ENCODE data around the gene SGCA.

The SGCA gene

DNA sequence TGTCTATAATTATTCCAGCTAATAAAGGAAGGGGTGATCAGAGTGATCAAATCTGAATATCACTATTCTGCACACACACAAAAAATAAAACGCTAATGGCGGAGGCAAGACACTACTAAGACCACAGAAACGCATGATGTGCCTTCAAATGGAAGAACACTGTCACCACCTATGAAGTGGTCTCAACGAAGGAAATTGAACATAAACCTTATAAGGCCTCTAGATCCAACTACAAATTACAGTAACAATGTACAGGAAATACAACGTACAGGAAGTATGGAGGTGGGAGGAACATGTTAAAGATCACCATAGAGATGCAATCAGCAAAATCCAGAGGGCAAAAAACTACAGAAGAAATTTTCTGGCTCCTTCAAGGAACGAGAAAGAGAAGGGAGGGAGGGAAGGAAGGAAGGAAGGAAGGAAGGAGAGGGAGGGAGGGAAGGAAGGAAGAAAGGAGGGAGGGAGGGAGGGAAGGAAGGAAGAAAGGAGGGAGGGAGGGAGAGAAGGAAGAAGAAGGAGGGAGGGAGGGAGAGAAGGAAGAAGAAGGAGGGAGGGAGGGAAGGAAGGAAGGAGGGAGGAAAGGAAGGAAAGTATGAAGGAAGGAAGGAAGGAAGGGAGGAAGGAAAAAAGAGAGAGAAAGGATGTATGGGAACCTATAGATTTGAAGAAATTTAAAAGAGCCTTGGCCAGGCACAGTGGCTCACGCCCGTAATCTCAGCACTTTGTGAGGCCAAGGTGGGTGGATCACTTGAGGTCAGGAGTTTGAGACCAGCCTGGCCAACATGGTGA is 3.1 kb upstream of the SGCA start:
- Histone ChIP-seq H3K4me2 (no peak overlapping the region), H4K20me1 (ENCODE audit: insufficient read depth) (no peaks in the 10 kb centered on the region), H2AFZ (ENCODE audit: low read depth) (no peak overlapping the region), H3K4me1 (ENCODE audit: low read depth, poor library complexity, severe bottlenecking) (peaks cover 24% of the 10 kb centered on the region), H3K79me2 (ENCODE audit: insufficient read depth, low read depth) (no peaks in the 10 kb centered on the region), H3K27ac (no peak overlapping the region), H3K9ac (no peak overlapping the region), H3K4me3 (IDR thresholded peaks at IDR 0.05; ENCODE audit: insufficient read depth, low read depth, low read length) (no peak overlapping the region), H3K36me3 (ENCODE audit: insufficient read depth) (no peaks in the 10 kb centered on the region), H3K27me3 (ENCODE audit: insufficient read depth, low read depth) (no peaks in the 10 kb centered on the region)
- TF ChIP-seq, protein P1, sequence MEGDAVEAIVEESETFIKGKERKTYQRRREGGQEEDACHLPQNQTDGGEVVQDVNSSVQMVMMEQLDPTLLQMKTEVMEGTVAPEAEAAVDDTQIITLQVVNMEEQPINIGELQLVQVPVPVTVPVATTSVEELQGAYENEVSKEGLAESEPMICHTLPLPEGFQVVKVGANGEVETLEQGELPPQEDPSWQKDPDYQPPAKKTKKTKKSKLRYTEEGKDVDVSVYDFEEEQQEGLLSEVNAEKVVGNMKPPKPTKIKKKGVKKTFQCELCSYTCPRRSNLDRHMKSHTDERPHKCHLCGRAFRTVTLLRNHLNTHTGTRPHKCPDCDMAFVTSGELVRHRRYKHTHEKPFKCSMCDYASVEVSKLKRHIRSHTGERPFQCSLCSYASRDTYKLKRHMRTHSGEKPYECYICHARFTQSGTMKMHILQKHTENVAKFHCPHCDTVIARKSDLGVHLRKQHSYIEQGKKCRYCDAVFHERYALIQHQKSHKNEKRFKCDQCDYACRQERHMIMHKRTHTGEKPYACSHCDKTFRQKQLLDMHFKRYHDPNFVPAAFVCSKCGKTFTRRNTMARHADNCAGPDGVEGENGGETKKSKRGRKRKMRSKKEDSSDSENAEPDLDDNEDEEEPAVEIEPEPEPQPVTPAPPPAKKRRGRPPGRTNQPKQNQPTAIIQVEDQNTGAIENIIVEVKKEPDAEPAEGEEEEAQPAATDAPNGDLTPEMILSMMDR (conservative IDR thresholded peaks at IDR 0.05; ENCODE audit: low read depth, low read length), result no peak

DNA sequence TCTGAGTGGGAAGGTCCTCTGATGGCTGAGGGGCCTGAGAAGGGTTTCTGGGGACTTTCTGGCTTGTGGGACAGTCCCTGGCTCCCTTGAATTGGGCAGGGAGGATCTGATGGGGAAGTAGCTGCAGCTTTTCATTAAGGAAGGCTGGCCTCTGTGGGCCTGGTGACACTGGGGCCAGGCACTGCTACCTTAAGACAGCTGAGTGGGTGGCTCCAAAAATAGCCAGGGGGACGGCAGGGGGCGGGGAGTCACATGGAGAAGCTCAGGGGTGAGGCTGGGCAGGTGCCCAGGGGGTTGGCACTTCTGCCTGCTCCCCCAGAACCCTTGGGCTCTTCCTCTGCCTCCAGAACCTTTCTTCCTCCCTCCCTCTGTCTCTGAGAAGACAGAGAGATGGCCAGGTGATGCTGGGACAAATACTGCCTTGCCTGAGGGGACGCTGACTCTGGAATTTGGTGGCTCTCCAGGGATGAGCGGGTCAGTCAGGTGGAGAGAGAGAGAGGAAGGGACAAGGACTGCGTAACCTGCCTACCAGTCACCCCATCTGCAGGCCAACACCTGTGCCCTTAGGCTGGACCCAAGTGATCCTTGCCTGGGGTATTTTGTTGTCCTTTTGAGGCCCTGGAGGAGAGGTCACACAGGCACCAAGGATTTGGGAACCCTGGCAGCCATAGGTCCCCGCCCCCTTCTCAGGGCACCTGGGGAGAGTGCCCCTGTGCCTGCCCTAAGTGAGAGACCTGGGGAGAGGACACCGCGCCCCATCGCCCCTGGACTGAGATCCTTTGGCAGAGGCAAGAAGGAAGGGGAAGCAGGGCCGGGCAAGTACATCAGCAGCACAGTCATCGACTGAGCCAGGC is 1.7 kb upstream of the SGCA start:
- H3K4me3 ChIP-seq (IDR thresholded peaks at IDR 0.05; ENCODE audit: insufficient read depth, low read depth, low read length), result no peak overlapping the region
- no peaks in the 10 kb centered on the region for H3K36me3 ChIP-seq (ENCODE audit: insufficient read depth)
- H3K9ac ChIP-seq, result no peak overlapping the region
- no peaks in the 10 kb centered on the region for H4K20me1 ChIP-seq (ENCODE audit: insufficient read depth)
- H3K27ac ChIP-seq, result no peak overlapping the region
- H3K4me1 ChIP-seq (ENCODE audit: low read depth, poor library complexity, severe bottlenecking), result peaks cover 29% of the 10 kb centered on the region
- no peak overlapping the region for H2AFZ ChIP-seq (ENCODE audit: low read depth)
- no peaks in the 10 kb centered on the region for H3K27me3 ChIP-seq (ENCODE audit: insufficient read depth, low read depth)
- no peak overlapping the region; the same call in 1 of the 2 replicates for H3K4me2 ChIP-seq
- TF ChIP-seq, protein P1 (conservative IDR thresholded peaks at IDR 0.05; ENCODE audit: low read depth, low read length), result no peak
- H3K79me2 ChIP-seq (ENCODE audit: insufficient read depth, low read depth), result no peaks in the 10 kb centered on the region

DNA sequence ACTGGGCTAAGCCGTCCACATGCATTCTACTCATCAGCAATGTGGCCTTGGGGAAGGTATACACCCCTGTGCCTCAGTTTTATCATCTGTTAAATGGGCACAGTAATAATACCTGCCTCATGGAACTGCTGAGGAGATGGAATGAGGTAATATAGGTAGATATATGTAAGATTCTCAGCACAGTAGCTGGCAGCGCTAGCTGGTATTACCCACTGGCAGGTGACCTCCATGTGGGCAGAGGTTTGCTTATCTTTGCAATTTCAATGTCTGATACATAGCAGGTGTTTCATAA is 1.2 kb upstream of the SGCA start:
- Histone ChIP-seq H2AFZ (ENCODE audit: low read depth) (no peak overlapping the region), H3K27ac (no peak overlapping the region), H3K4me2 (no peak overlapping the region), H3K4me1 (ENCODE audit: low read depth, poor library complexity, severe bottlenecking) (peaks cover 35% of the 10 kb centered on the region), H3K4me3 (IDR thresholded peaks at IDR 0.05; ENCODE audit: insufficient read depth, low read depth, low read length) (no peak overlapping the region), H3K9ac (no peak overlapping the region), H3K27me3 (ENCODE audit: insufficient read depth, low read depth) (no peaks in the 10 kb centered on the region), H3K79me2 (ENCODE audit: insufficient read depth, low read depth) (no peaks in the 10 kb centered on the region), H3K36me3 (ENCODE audit: insufficient read depth) (no peaks in the 10 kb centered on the region), H4K20me1 (ENCODE audit: insufficient read depth) (no peaks in the 10 kb centered on the region)
- TF ChIP-seq, protein P1 (conservative IDR thresholded peaks at IDR 0.05; ENCODE audit: low read depth, low read length), result no peak

DNA sequence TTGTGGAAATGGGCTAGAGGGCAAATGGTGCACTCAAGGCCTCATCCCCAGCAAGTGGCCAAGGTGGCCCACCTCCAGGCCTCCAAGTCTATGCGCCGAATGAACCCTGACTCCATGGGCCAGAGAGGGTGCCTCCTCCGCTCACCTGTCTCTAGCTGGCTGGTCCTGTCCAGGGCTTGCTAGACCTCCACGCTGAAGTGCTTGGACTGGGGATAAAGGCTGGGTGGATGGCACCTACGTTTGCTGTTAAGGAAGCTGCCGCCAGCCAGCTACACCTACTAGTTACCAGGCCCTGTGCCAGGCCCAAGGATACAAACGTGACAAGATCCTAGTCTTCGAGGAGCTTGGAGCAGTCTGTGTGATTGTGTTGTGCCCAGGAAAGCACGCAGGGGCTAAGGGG is 739 bp upstream of the SGCA start:
- TF ChIP-seq, protein P1 (conservative IDR thresholded peaks at IDR 0.05; ENCODE audit: low read depth, low read length), result no peak
- no peak overlapping the region for H3K9ac ChIP-seq

More for the DNA sequence above, 739 bp upstream of the SGCA start:
- Histone ChIP-seq H3K27me3 (ENCODE audit: insufficient read depth, low read depth) (no peaks in the 10 kb centered on the region), H2AFZ (ENCODE audit: low read depth) (no peak overlapping the region), H3K79me2 (ENCODE audit: insufficient read depth, low read depth) (no peaks in the 10 kb centered on the region), H3K4me2 (no peak overlapping the region), H3K4me3 (IDR thresholded peaks at IDR 0.05; ENCODE audit: insufficient read depth, low read depth, low read length) (no peak overlapping the region), H3K27ac (no peak overlapping the region), H3K4me1 (ENCODE audit: low read depth, poor library complexity, severe bottlenecking) (peaks cover 39% of the 10 kb centered on the region), H3K36me3 (ENCODE audit: insufficient read depth) (no peaks in the 10 kb centered on the region), H4K20me1 (ENCODE audit: insufficient read depth) (no peaks in the 10 kb centered on the region)

All from KMS-11 (cell line).